GM19025 (cell line): ENCODE measurements around the gene CUL4A.
"Not testable (repeated sequence)": the region's sequence is repeated elsewhere in the genome, so short reads cannot be mapped to it uniquely, and the experiment has no call there.

Experiments used
- ATAC-seq: cut with Tn5 transposase; IDR thresholded peaks from one replicate; pipeline ENCODE4 v1.9.1; 2021; ENCODE audit warnings: mild to moderate bottlenecking, low read depth, moderate library complexity; ENCODE audit not compliant: unreplicated experiment

Gene CUL4A

DNA sequence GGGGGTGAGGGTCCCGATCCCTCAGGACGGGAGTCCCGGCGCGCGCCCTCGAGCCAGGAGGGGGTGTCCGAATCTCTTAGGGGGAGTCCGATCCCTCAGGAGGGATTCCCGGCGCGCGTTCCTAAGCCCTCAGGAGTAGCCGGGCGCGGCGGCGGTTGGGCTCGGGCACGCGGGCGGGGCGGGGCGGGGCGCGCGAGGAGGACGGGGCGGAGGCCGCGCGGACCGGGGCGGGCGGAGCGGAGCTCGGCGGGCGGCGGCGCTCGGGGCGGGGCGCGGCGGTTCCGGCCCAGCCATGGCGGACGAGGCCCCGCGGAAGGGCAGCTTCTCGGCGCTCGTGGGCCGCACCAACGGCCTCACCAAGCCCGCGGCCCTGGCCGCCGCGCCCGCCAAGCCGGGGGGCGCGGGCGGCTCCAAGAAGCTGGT lies at the start of gene CUL4A:
TSS of gene CUL4A (plus strand) at position 278 of the 423 bp plus-strand sequence. CDS start at position 293, 15 bp downstream.
- peak; percentile 40 for ATAC-seq

DNA sequence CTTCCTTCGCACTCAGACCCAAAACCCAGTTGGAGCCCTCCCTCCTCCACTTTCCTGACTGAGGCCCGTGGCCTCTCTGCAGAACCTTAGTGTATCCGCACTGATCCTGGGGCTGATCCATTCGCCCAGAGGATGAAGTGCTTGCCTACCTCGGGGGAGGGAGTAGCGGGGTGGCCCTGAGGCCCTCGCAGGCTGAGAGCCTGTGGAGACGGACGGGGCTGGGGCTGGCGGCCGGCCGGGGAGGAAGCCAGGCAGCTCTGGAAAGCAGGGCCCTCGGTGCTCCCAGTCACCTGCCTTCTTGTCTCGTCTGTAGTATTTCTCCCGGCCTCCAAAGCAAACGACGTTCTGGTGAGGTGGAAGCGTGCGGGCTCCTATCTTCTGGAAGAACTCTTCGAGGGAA lies 49.7 kb upstream of the CUL4A start:
- no peak for ATAC-seq

- no peak for ATAC-seq
Measured at GRCh38 chr13:113160983-113161382, 48.4 kb upstream of the CUL4A start.

- ATAC-seq: no peak
Measured at GRCh38 chr13:113161433-113161832, 48.0 kb upstream of the CUL4A start.

DNA sequence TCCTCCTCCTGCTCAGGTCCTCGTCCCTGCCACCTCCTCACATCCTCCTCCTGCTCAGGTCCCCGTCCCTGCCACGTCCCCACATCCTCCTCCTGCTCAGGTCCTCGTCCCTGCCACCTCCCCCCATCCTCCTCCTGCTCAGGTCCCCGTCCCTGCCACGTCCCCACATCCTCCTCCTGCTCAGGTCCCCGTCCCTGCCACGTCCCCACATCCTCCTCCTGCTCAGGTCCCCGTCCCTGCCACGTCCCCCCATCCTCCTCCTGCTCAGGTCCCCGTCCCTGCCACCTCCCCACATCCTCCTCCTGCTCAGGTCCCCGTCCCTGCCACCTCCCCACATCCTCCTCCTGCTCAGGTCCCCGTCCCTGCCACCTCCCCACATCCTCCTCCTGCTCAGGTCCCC lies 47.4 kb upstream of the CUL4A start:
- not testable (repeated sequence) for ATAC-seq

DNA sequence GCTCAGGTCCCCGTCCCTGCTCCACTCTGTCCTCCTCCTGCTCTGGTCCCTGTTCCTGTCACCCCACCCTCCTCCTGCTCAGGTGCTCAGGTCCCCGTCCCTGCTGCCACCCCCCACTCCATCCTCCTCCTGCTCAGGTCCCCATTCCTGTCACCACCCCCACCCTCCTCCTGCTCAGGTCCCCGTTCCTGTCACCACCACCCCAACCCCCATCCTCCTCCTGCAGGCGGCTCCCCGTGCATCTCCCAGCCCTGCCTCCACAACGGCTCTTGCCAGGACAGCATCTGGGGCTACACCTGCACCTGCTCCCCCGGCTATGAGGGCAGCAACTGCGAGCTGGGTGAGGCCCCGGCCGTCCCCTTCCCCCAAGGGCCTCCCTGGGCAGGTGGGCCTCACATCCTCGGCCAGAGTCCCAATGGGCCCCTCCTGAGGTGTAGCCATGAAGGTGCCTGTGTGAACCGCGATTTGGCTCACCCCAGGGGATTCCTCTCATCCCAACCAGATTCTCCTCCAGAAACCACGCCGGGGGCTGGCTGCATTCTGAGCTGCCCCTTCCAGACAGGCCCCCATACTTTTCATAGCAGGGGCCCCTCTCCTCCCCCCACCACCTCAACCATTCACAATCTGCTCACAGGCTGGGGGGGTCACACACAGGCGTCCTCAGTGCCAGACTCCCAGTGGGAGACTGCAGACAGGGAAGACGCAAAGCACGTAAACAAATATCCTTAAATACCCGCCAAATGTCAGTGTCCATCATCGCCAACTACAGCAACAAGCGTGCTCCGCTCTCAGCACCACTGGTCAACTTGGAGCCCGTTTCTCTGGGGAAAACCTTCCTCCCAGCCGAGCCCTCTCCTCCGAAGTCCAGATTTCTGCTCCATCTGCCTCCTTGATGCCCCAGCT lies 46.4 kb upstream of the CUL4A start:
- ATAC-seq: no peak

DNA sequence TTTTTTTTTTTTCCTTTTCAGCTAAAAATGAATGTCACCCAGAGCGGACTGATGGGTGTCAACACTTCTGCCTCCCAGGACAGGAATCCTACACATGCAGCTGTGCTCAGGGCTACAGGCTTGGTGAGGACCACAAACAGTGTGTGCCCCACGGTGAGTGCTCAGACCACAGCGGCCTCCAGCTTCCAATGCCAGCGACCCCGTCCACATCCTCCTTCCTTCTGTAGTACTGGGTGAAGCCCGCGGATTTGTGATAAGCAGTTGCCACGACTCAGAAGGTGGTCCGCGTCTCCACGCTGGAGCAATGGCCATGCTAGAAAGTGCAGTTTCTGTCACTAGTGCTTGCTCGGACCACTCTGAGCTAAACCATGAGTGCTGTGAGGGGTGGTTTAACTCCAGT lies 44.9 kb upstream of the CUL4A start:
- no peak for ATAC-seq

DNA sequence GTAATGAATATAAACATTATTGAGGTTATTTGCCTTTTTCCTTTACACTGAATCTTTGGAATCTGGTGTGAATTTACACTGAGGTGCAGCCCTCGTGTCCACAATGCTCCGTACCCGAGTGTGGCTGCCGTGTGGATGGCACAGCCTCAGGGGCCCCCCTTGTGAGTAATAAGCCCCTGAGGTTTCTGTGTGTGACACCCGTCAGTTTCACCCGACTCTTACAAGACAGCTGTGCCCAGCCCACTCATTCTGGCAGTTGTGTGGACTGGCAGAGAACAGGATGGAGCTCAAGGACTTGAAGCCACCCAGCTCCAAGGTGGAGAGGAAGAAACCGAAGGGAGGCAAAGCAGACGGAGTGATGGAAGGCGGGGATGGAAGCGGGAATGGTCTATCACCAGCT lies 43.1 kb upstream of the CUL4A start:
- no peak for ATAC-seq

DNA sequence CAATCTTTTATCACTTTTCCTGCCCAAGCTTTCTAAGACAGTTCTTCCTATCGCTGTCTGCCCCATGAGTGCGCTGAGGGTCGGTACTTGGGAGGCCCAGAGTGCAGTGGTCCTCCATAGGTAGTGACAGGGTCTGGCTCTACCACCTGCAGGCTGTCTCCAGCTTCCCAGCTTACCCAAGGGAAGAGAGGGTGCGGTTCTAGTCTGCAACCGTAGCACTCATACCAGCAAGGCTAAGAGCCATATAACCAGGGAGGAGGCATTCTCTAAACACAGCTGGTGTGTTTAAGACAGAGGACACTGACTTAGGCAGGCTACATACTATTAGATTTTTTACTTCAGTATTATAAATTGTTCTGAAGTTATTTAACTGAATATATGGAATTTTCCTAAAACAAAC lies 42.7 kb upstream of the CUL4A start:
- ATAC-seq: no peak

DNA sequence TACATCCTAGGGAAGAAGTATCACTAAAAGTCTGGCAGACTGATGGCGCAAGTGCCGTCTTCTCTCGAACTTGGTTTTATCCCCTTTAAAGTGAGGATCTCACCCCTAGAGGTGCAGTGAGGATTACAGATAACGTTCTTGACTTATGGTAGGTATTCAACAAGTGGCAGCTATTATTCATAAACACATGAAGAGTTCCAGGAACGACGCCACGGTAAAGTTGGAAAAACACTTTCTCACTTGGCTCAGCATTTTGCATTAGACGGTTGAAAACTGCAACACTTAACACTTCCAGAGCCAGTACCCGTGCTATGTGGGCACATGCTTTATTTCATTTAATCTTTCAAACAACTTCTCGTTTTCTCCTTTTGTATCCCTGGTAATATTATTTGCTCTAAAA lies 42.3 kb upstream of the CUL4A start:
- no peak for ATAC-seq

- ATAC-seq: no peak
Measured at GRCh38 chr13:113167575-113167974, 41.8 kb upstream of the CUL4A start.

DNA sequence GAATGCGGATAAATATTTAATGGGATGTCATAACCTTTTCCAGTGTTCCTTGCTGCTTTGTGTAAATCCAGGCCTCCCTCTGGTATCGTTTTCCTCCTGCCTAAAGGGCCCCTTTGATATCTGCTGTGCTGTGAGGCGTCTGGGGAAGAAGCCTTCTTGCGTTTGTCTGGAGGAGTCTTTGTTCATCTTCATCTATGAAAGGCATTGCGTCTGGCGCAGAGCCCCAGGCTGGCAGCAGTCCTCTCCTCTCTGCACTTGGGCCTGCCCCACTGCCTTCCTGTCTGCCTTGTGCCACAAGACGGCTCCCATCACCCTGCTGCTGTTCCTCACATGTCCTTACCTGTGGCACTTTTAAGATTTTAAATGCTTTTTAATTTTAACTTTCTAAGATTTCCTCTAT lies 41.2 kb upstream of the CUL4A start:
- no peak for ATAC-seq

GRCh38 chr13:113169277-113170272 lies 39.8 kb upstream of the CUL4A start:
- ATAC-seq: no peak

DNA sequence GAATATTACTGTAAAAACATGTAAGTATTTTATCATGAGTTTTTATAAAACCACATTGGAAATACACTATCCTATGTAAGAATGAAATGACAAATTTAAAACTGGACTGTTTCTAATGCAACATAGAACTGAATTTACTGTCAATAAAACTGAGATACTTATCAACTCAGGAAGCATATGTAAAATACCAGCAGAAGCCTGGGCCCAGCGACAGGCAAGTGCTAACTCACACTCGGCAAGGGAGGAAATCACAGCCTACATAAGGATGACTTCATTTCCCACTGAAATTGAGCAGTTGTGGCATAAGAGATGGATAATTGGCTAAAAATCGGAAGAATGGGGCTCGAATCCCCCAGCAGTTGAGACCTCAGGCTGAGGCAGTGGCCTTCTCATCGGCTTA lies 38.9 kb upstream of the CUL4A start:
- ATAC-seq: no peak

- ATAC-seq: no peak
Measured at GRCh38 chr13:113171250-113172125, 37.9 kb upstream of the CUL4A start.

- ATAC-seq: no peak
Measured at GRCh38 chr13:113172419-113172926, 36.9 kb upstream of the CUL4A start.

- ATAC-seq: no peak
Measured at GRCh38 chr13:113176280-113176679, 33.1 kb upstream of the CUL4A start.

DNA sequence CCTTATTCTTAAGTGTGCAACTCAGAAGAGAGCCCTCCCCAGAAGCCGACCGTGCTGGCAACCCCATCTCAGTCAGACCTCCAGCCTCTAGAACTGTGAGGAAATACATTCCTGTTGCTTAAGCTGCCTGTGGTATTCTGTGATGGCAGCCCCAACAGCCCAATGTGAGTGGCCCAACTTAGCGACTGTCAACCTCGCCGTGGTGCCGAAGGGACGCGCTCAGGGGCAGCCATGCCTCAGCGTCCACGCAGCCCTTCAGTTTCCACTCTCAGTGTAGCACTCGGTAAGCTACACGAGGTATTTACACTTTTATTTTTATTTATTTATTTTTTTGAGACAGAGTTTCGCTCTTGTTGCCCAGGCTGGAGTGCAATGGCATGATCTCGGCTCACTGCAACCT lies 32.6 kb upstream of the CUL4A start:
- ATAC-seq: no peak

DNA sequence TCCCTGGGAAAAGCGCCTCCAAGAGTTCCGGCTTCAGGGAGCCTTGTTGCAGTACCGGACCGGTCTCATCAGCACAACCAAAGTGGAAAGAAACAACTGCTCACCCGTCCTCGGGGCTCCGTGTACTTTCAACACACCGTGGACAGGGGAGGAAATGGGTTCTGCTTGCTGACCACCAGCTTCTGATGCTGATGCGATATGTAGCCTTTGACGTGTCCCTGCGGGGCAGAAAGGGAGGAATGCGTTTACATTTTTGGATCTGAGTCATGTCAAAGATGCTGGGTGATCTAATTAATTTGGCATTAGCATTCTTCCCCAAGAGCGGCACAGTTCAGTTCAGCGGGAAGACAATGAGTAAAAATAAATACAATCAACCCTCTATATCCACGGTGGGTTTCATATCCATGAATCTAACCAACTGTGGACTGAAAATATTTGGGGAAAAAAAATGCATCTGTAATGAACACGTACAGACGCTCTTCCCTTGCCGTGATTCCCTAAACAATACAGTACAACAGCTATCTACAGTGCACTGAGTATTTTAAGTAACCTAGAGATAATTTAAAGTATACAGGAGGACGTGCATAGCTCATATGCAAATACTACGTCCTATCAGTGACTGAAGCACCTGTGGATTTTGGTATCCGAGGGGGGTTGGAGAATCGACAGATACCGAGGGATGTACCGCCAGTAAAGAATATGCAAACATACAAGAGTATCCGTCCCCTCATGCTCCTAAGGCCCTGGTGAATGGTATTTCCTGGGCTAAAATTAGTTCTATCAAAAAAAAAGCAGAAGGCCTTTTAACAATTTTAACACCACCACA lies 31.1 kb upstream of the CUL4A start:
- ATAC-seq: no peak
